Ascending aorta (tissue), 2 donors: ENCODE results near the gene CLPX. TPM values are rescaled to one million over a fixed set of nuclear protein-coding genes. Genes with fewer than 3 reads are reported as not detected.
A peak's percentile ranks its signal among the peaks of the same experiment; 100 is the strongest.
"Not testable (repeated sequence)": the region's sequence is repeated elsewhere in the genome, so short reads cannot be mapped to it uniquely, and the experiment has no call there.

ENCODE experiments used
- DNase-seq, 2 donors: peaks; one replicate each; pipeline ENCODE4 v3.0.0-alpha.2; 2019; ENCODE audit warnings: low spot score in 2 of 2
- H3K27ac ChIP-seq, 2 donors: fragments of 200-600 bp; sonication (generic); one replicate each; pipeline ENCODE4 v1.5.1; 2016 to 2017; ENCODE audit warnings: mild to moderate bottlenecking in 1 of 2
- H3K27me3 ChIP-seq: fragments of 200-600 bp; sonication (generic); one replicate; pipeline ENCODE4 v1.5.1; 2017
- H3K36me3 ChIP-seq, 2 donors: fragments of 200-600 bp; sonication (generic); one replicate each; pipeline ENCODE4 v1.5.1; 2016
- H3K4me1 ChIP-seq, 2 donors: fragments of 200-600 bp; sonication (generic); one replicate each; pipeline ENCODE4 v1.5.1; 2016 to 2017; ENCODE audit warnings: mild to moderate bottlenecking in 1 of 2
- H3K4me3 ChIP-seq, 2 donors: fragments of 200-600 bp; sonication (generic); one replicate each; pipeline ENCODE4 v1.5.1; 2016 to 2017; ENCODE audit warnings: mild to moderate bottlenecking in 1 of 2
- H3K9me3 ChIP-seq, 2 donors: fragments of 200-600 bp; sonication (generic); one replicate each; pipeline ENCODE4 v1.5.1; 2016
- intact Hi-C: fragments of 100-400 bp; cut with DNase I; formaldehyde crosslinking; loops from one replicate; pipeline ENCODE4 v1.15.1; 2023
- total RNA-seq: library from RNA; depleted of rRNA; stranded (reverse); fragments of >200 nt; gene quantifications from one replicate; pipeline ENCODE4 v1.1.0, GENCODE V29; 2016
- TF ChIP-seq, protein P1 (sequence below), 3 experiments: fragments of 200-600 bp in 2 of 3; fragments of 450-650 bp in 1 of 3; sonication (generic) in 2 of 3; IDR thresholded peaks; one replicate each; pipeline ENCODE4 v1.5.1; 2016 to 2019; ENCODE audit warnings: antibody characterized with exemption in 3 of 3, mild to moderate bottlenecking in 1 of 3, moderate library complexity in 1 of 3

The CLPX gene
- total RNA-seq, 1 donor from 2014 or later, result 13.7 TPM

DNA sequence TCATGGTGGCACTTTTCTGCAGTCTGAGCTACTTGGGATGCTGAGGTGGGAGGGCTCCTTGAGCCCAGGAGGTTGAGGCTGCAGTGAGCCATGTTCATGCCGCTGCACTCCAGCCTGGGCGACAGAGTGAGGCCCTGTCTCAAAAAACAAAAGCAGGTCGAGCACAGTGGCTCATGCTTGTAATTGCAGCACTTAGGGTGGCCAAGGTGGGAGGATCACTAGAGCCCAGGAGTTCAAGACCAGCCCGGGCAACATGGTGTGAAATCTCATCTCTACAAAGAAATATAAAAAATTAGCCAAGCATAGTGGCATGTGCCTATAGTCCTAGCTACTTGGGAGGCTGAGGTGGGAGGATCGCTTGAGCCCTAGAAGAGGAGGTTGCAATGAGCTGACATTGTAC, 80.1 kb downstream of the CLPX start:
- H3K36me3 ChIP-seq, result peaks cover 27 to 30% of the 10 kb centered on the region in 2 donors
- no peak for DNase-seq
- H3K9me3 ChIP-seq, result no peaks in the 10 kb centered on the region
- intact Hi-C loops, result no loop called here
- H3K27ac ChIP-seq, result no peak overlapping the region
- TF ChIP-seq, protein P1, sequence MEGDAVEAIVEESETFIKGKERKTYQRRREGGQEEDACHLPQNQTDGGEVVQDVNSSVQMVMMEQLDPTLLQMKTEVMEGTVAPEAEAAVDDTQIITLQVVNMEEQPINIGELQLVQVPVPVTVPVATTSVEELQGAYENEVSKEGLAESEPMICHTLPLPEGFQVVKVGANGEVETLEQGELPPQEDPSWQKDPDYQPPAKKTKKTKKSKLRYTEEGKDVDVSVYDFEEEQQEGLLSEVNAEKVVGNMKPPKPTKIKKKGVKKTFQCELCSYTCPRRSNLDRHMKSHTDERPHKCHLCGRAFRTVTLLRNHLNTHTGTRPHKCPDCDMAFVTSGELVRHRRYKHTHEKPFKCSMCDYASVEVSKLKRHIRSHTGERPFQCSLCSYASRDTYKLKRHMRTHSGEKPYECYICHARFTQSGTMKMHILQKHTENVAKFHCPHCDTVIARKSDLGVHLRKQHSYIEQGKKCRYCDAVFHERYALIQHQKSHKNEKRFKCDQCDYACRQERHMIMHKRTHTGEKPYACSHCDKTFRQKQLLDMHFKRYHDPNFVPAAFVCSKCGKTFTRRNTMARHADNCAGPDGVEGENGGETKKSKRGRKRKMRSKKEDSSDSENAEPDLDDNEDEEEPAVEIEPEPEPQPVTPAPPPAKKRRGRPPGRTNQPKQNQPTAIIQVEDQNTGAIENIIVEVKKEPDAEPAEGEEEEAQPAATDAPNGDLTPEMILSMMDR (IDR thresholded peaks at IDR 0.05), result no peak
- no peaks in the 10 kb centered on the region for H3K27me3 ChIP-seq
- H3K4me3 ChIP-seq, result no peak overlapping the region
- peaks cover 4 to 8% of the 10 kb centered on the region in 2 donors for H3K4me1 ChIP-seq

DNA sequence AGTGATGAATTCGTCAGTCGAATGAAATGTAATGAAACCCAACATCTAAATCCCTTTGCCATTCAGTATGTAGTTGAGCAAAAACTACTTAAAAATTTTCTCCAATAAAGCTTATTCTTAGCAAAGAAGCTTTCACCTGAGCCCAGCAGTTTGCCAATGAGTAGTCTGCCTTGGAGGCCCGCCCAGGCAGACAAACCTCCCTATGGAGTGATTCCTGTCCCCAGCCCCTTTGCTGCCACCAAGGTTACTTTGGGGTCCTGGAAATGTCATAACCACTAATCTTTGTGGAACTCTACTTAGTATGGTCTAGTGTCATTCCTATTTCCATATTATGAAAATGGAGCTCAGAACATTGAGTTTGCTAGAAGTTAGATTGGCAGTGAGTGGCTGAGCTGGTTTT, 82.2 kb downstream of the CLPX start:
- intact Hi-C loops, result no loop called here
- Histone ChIP-seq H3K36me3 (peaks cover 38 to 50% of the 10 kb centered on the region in 2 donors), H3K4me3 (no peak overlapping the region)

DNA sequence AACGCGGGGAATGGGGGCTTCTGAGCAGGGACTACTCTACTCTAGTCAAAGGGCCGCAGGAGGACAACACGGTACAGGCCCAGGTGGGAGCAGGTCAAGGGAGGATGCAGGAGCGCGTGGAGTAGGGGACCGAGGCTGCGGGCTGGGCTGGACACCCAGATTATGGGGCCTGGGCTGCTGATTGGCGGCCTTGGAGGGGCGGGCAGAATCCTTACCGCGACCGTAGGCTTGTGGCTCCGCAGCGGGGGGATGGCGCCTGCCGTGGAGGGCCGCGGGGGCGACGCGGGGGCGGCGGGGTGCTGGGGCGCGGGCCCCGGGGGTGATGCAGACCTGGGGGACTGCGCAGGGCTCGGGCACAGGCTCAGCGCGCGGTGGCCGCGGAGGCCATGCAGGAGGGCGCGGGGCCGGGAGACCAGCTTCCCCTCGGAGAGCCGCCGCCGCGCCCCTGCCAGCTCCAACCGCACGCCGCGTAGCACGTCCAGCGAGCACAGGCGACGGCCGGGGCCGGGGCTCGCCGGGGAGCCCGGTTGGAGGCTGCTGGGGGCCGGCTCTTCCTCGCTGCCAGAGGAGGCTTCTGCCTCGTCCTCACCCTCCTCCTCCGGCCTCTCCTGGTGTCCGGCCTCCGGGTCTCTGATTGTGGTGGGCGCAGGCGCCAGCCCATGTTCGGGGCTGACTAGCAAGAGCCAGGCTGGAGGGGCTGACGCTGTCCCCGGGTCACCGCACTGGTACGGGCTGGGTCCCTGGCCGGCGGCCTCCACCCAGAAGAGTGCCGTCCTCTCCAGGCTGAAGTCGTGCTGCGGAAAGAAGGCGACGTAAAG, 83.0 kb downstream of the CLPX start:
- Histone ChIP-seq H3K4me3 (no peak overlapping the region), H3K27ac (no peak overlapping the region), H3K27me3 (no peaks in the 10 kb centered on the region), H3K36me3 (peaks cover 44 to 54% of the 10 kb centered on the region in 2 donors), H3K9me3 (no peaks in the 10 kb centered on the region), H3K4me1 (peaks cover 4 to 8% of the 10 kb centered on the region in 2 donors)
- no peak for DNase-seq
- intact Hi-C loops, result loop anchor here (1.0 kb wide), 2 partner anchors 48 to 69 kb away; no protein-coding TSS in a partner anchor
- TF ChIP-seq, protein P1 (IDR thresholded peaks at IDR 0.05), result no peak

More for the DNA sequence above, 82.2 kb downstream of the CLPX start:
- no peak overlapping the region for H3K27ac ChIP-seq
- H3K27me3 ChIP-seq, result no peaks in the 10 kb centered on the region
- DNase-seq, result no peak
- H3K9me3 ChIP-seq, result no peaks in the 10 kb centered on the region
- peaks cover 4 to 8% of the 10 kb centered on the region in 2 donors for H3K4me1 ChIP-seq
- TF ChIP-seq, protein P1 (IDR thresholded peaks at IDR 0.05), result no peak

DNA sequence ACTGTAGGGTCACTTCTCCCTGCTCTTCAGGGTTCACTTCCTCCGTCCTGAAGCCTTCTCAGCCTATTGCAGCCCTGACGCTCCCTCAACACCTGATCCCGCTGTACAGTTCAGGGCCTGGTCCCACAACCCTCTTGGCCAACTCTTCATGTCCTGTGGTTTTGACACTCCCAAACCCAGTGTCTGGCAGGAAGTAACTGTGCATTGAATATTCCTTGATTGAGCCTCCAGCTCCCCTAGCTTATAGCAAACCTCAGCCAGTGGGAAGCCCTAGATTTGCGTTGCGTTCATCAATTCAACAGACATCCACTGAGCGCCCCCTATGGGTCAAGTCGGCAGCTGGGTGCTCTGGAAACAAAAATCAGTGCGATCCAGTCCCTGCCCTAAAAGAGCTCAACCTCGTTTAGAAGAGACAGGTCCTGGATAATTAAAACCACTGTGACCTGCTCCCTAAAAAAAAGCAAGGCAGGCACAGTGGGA, 83.7 kb downstream of the CLPX start:
- H3K4me3 ChIP-seq, result no peak overlapping the region
- no peak overlapping the region for H3K27ac ChIP-seq
- intact Hi-C loops, result loop anchor here (1.0 kb wide), 2 partner anchors 47 to 68 kb away; no protein-coding TSS in a partner anchor
- peaks cover 4 to 8% of the 10 kb centered on the region in 2 donors for H3K4me1 ChIP-seq
- no peaks in the 10 kb centered on the region for H3K27me3 ChIP-seq
- TF ChIP-seq, protein P1 (IDR thresholded peaks at IDR 0.05), result peak; percentile 76 to 91 (median 90)
- DNase-seq, result peak in 1 of 2 donors; percentile 88
- peaks cover 44 to 51% of the 10 kb centered on the region in 2 donors for H3K36me3 ChIP-seq
- no peaks in the 10 kb centered on the region for H3K9me3 ChIP-seq

DNA sequence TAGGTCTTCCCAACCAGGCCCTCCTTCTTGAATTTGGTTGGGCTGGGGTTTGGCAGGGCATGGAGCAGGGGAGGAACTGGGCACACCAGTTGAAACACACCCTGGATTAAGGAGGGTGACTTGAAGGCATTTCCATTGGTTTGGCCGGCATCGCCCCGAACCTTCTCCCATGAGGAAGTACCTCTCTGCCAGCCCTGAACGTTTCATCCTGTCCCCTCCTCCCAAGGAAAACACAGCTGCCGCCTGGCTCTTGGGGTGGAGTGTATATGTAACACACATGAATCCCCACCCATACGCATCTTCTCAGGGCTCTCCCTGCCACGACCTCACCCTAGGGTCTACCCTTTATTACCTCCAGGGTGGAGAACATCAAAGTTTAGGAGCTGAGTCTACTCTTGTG, 84.7 kb downstream of the CLPX start:
- Histone ChIP-seq H3K9me3 (no peaks in the 10 kb centered on the region), H3K4me3 (no peak overlapping the region), H3K4me1 (peaks cover 4 to 11% of the 10 kb centered on the region in 2 donors), H3K36me3 (peaks cover 40 to 41% of the 10 kb centered on the region in 2 donors), H3K27me3 (no peaks in the 10 kb centered on the region), H3K27ac (peak overlapping the region in 1 of 2 donors; percentile 1)
- intact Hi-C loops, result no loop called here
- TF ChIP-seq, protein P1 (IDR thresholded peaks at IDR 0.05), result no peak
- DNase-seq, result no peak

DNA sequence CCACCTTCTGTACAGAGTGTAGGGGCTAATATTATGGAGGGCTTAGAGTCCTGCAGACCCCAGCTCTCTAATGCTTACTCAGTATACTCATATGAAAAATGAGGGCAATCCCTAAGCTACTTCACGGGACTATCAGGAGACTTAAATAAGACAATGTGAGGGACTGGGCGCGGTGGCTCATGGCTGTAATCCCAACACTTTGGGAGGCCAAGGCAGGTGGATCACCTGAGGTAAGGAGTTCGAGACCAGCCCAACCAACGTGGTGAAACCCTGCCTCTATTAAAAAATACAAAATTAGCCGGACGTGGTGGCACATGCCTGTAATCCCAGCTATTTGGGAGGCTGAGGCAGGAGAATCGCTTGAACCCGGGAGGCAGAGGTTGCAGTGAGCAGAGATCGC, 85.3 kb downstream of the CLPX start:
- Histone ChIP-seq H3K36me3 (peaks cover 35 to 36% of the 10 kb centered on the region in 2 donors), H3K4me1 (peaks cover 4 to 18% of the 10 kb centered on the region in 2 donors)
- H3K4me3 ChIP-seq, H3K27me3 ChIP-seq, DNase-seq, H3K27ac ChIP-seq, H3K9me3 ChIP-seq, intact Hi-C loops: not testable (repeated sequence)
